Esophagus muscularis mucosa (tissue), 4 donors: ENCODE data around the gene CSPG5. TPM values are rescaled to one million over a fixed set of nuclear protein-coding genes. Genes with fewer than 3 reads are reported as not detected.

ENCODE experiments used
- DNase-seq: peaks from one replicate; pipeline ENCODE4 v3.0.0-alpha.2; 2017; ENCODE audit errors: extremely low spot score
- H3K27ac ChIP-seq, 4 donors: fragments of 200-600 bp; sonication (generic); replicated peaks in 1 of 4; 1 replicate in 3 of 4; 2 replicates in 1 of 4; pipeline ENCODE4 v1.5.1; 2016 to 2019; ENCODE audit warnings: mild to moderate bottlenecking in 1 of 4
- H3K27me3 ChIP-seq, 4 donors: fragments of 200-600 bp; sonication (generic); one replicate each; pipeline versions ENCODE4 v1.5.1 to v1.6.0; 2016 to 2019
- H3K36me3 ChIP-seq, 4 donors: fragments of 200-600 bp; sonication (generic); one replicate each; pipeline ENCODE4 v1.5.1; 2016 to 2019
- H3K4me1 ChIP-seq, 4 donors: fragments of 200-600 bp; sonication (generic); one replicate each; pipeline ENCODE4 v1.5.1; 2016 to 2019
- H3K4me3 ChIP-seq, 4 donors: fragments of 200-600 bp; sonication (generic); 1 replicate in 2 of 4; 2 replicates in 2 of 4; pipeline ENCODE4 v1.5.1; 2016 to 2019; ENCODE audit warnings: mild to moderate bottlenecking in 4 of 4, moderate library complexity in 1 of 4
- H3K9me3 ChIP-seq, 4 donors: fragments of 200-600 bp; sonication (generic); 1 replicate in 3 of 4; 2 replicates in 1 of 4; pipeline ENCODE4 v1.5.1; 2016 to 2019
- CTCF ChIP-seq, 3 experiments: fragments of 200-600 bp in 2 of 3; fragments of 450-650 bp in 1 of 3; sonication (generic) in 2 of 3; IDR thresholded peaks; one replicate each; pipeline ENCODE4 v1.5.1; 2017 to 2019; ENCODE audit warnings: antibody characterized with exemption in 3 of 3, mild to moderate bottlenecking in 2 of 3, moderate library complexity in 1 of 3
- EP300 ChIP-seq: sonication (generic); formaldehyde crosslinking; IDR thresholded peaks from one replicate; pipeline ENCODE4 v1.6.1; 2017; ENCODE audit warnings: antibody characterized with exemption
- POLR2A ChIP-seq: fragments of 450-650 bp; IDR thresholded peaks from one replicate; pipeline ENCODE4 v1.6.1; 2017; ENCODE audit warnings: antibody characterized with exemption, moderate library complexity, mild to moderate bottlenecking, low read depth
- POLR2AphosphoS5 ChIP-seq, 2 donors: sonication (generic); formaldehyde crosslinking; IDR thresholded peaks; one replicate each; pipeline ENCODE4 v1.6.1; 2017; ENCODE audit warnings: antibody characterized with exemption in 2 of 2
- WGBS: methylation state at CpG from one replicate; pipeline ENCODE4 v1.1.5; 2018; 5-methylcytosine and 5-hydroxymethylcytosine counted together
- intact Hi-C: fragments of 100-400 bp; cut with DNase I; formaldehyde crosslinking; loops from one replicate; pipeline ENCODE4 v1.15.1; 2023
- total RNA-seq, 4 donors: library from RNA; depleted of rRNA; stranded (reverse); fragments of >200 nt; gene quantifications; one replicate each; pipeline versions ENCODE4 v1.1.0 to v1.2.1, GENCODE V29; 2016

The CSPG5 gene
- total RNA-seq, 4 donors from 2014 or later = 0.66 to 1.2 (median 0.75) TPM; not detected in 1

GRCh38 chr3:47581835-47582234 is 3.2 kb upstream of the CSPG5 start:
- H3K4me1 ChIP-seq = peaks cover 11 to 23% (median 18%) of the 10 kb centered on the region in 4 donors
- no peak for DNase-seq
- intact Hi-C loops = no loop called here
- TF ChIP-seq POLR2A = no peak
- TF ChIP-seq EP300 = no peak
- no peak for TF ChIP-seq CTCF (IDR thresholded peaks at IDR 0.05)
- TF ChIP-seq POLR2AphosphoS5 (IDR thresholded peaks at IDR 0.05) = no peak
- no peak overlapping the region for H3K27ac ChIP-seq
- 89% methylated on average over 4 of the region's 4 CpGs for WGBS
- H3K9me3 ChIP-seq = no peaks in the 10 kb centered on the region
- H3K4me3 ChIP-seq = no peak overlapping the region
- H3K36me3 ChIP-seq = peaks cover 0 to 23% (median 11%) of the 10 kb centered on the region in 4 donors
- H3K27me3 ChIP-seq = peaks cover 0 to 17% (median 2%) of the 10 kb centered on the region in 4 donors

GRCh38 chr3:47581422-47581821 is 2.8 kb upstream of the CSPG5 start:
- DNase-seq = no peak
- 60% methylated on average over 5 of the region's 5 CpGs for WGBS
- Histone ChIP-seq H3K4me3 (no peak overlapping the region), H3K9me3 (no peaks in the 10 kb centered on the region), H3K36me3 (peaks cover 0 to 19% (median 7%) of the 10 kb centered on the region in 4 donors), H3K27ac (no peak overlapping the region), H3K27me3 (peaks cover 0 to 20% (median 2%) of the 10 kb centered on the region in 4 donors), H3K4me1 (peaks cover 11 to 23% (median 18%) of the 10 kb centered on the region in 4 donors)
- TF ChIP-seq EP300 = no peak
- TF ChIP-seq CTCF (IDR thresholded peaks at IDR 0.05) = no peak
- no peak for TF ChIP-seq POLR2A
- no peak for TF ChIP-seq POLR2AphosphoS5 (IDR thresholded peaks at IDR 0.05)
- intact Hi-C loops = no loop called here

GRCh38 chr3:47580481-47580880 is 1.8 kb upstream of the CSPG5 start:
- no peaks in the 10 kb centered on the region for H3K9me3 ChIP-seq
- intact Hi-C loops = no loop called here
- WGBS = 80% methylated on average over 4 of the region's 4 CpGs

GRCh38 chr3:47579875-47580274 is 1.2 kb upstream of the CSPG5 start:
- Histone ChIP-seq H3K4me3 (no peak overlapping the region), H3K27ac (no peak overlapping the region), H3K4me1 (peaks cover 11 to 23% (median 18%) of the 10 kb centered on the region in 4 donors), H3K9me3 (no peaks in the 10 kb centered on the region), H3K27me3 (peaks cover 0 to 20% (median 2%) of the 10 kb centered on the region in 4 donors), H3K36me3 (peaks cover 0 to 3% (median 0%) of the 10 kb centered on the region in 4 donors)
- WGBS = 100% methylated on average over 2 of the region's 2 CpGs
- no peak for TF ChIP-seq EP300
- no peak for TF ChIP-seq CTCF (IDR thresholded peaks at IDR 0.05)
- TF ChIP-seq POLR2AphosphoS5 (IDR thresholded peaks at IDR 0.05) = no peak
- no peak for TF ChIP-seq POLR2A
- intact Hi-C loops = no loop called here
- DNase-seq = no peak

More at GRCh38 chr3:47580481-47580880, 1.8 kb upstream of the CSPG5 start:
- Histone ChIP-seq H3K4me3 (no peak overlapping the region), H3K36me3 (peaks cover 0 to 9% (median 2%) of the 10 kb centered on the region in 4 donors), H3K27me3 (peaks cover 0 to 20% (median 2%) of the 10 kb centered on the region in 4 donors), H3K27ac (no peak overlapping the region), H3K4me1 (peaks cover 11 to 23% (median 18%) of the 10 kb centered on the region in 4 donors)
- DNase-seq = no peak
- no peak for TF ChIP-seq CTCF (IDR thresholded peaks at IDR 0.05)

GRCh38 chr3:47578119-47578632 is 489 bp downstream of the CSPG5 start:
- Histone ChIP-seq H3K4me3 (peak overlapping the region; percentile 71 to 83 (median 72)), H3K36me3 (no peaks in the 10 kb centered on the region), H3K4me1 (peaks cover 11 to 23% (median 18%) of the 10 kb centered on the region in 4 donors), H3K27ac (peak overlapping the region in 2 of 4 donors; percentile 34 to 58), H3K27me3 (peaks cover 0 to 20% (median 2%) of the 10 kb centered on the region in 4 donors), H3K9me3 (no peaks in the 10 kb centered on the region)
- DNase-seq = no peak
- TF ChIP-seq CTCF (IDR thresholded peaks at IDR 0.05) = no peak
- 3% methylated on average over 7 of the region's 57 CpGs for WGBS
- intact Hi-C loops = no loop called here
